ENCODE data around the gene TSPAN15. TPM values are rescaled to one million over a fixed set of nuclear protein-coding genes. Genes with fewer than 3 reads are reported as not detected.

Gene TSPAN15
- total RNA-seq, 1 experiment from 2014 or later, result 8.3 TPM

DNA sequence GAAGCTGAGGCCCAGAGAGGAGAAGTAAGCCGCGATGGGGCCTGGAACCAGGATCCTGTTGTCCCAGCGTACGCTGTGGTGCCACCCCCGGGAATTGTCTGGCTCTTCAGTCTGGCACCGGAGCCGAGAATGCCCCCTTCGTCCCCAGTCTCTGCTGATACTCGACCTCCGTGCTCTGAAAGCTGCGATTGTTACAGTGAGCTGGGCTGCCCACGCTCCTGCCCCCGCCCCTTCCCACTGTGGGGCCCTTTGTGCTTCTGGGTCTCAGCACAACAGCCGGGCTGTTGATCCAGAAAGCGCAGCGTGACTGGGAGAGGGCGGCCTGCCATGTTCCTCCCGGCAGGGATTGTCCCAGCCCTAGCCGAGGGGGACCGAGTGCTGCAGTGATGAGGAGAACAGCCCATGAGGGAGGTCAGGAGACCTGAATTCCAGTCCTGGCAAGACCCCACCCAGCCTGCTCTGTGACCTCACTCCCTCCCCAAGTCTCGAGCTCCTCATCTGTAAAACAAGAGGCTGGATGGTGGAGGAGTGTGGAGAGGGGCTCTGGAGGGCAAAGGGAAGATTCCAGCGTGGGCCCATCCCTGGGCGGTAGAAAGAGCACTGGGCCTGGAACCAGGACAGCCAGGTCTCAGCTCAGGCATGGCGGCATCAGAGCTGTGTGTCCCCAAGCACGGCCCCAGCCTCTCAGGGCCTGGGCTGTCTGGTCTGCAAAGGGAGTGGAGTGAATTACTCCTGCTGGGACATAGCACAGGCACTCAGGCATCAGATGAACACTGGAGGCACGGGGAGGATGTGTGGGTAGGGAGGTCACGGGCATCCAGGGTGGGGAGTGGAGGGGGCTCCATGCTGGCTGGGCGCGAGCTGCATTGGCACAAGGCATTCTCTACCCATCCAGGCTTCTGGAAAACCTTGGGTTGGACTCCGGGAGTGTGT is 43.6 kb downstream of the TSPAN15 start:
- ChIA-PET CTCF (interaction anchor here (1.3 to 1.6 kb wide), 2 partner anchors 12 to 86 kb away, joined by 4 to 6 read pairs; no protein-coding TSS in a partner anchor), POLR2A (no interaction called here)
- Mint-ChIP-seq H3K36me3 (peaks cover 3% of the 10 kb centered on the region; the same call in 1 of the 2 replicates), H3K4me1 (0 out of 2 replicates have a peak, but pooled peaks cover 4% of the 10 kb centered on the region), H3K27ac (no peak overlapping the region), H3K4me3 (no peak overlapping the region), H3K27me3 (ENCODE audit: low read depth) (no peaks in the 10 kb centered on the region), H3K9me3 (no peaks in the 10 kb centered on the region)
- TF ChIP-seq, protein P1, sequence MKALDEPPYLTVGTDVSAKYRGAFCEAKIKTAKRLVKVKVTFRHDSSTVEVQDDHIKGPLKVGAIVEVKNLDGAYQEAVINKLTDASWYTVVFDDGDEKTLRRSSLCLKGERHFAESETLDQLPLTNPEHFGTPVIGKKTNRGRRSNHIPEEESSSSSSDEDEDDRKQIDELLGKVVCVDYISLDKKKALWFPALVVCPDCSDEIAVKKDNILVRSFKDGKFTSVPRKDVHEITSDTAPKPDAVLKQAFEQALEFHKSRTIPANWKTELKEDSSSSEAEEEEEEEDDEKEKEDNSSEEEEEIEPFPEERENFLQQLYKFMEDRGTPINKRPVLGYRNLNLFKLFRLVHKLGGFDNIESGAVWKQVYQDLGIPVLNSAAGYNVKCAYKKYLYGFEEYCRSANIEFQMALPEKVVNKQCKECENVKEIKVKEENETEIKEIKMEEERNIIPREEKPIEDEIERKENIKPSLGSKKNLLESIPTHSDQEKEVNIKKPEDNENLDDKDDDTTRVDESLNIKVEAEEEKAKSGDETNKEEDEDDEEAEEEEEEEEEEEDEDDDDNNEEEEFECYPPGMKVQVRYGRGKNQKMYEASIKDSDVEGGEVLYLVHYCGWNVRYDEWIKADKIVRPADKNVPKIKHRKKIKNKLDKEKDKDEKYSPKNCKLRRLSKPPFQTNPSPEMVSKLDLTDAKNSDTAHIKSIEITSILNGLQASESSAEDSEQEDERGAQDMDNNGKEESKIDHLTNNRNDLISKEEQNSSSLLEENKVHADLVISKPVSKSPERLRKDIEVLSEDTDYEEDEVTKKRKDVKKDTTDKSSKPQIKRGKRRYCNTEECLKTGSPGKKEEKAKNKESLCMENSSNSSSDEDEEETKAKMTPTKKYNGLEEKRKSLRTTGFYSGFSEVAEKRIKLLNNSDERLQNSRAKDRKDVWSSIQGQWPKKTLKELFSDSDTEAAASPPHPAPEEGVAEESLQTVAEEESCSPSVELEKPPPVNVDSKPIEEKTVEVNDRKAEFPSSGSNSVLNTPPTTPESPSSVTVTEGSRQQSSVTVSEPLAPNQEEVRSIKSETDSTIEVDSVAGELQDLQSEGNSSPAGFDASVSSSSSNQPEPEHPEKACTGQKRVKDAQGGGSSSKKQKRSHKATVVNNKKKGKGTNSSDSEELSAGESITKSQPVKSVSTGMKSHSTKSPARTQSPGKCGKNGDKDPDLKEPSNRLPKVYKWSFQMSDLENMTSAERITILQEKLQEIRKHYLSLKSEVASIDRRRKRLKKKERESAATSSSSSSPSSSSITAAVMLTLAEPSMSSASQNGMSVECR (CRISPR knock-in tag; IDR thresholded peaks at IDR 0.05; ENCODE audit: borderline replicate concordance), result no peak
- TF ChIP-seq, protein P2, sequence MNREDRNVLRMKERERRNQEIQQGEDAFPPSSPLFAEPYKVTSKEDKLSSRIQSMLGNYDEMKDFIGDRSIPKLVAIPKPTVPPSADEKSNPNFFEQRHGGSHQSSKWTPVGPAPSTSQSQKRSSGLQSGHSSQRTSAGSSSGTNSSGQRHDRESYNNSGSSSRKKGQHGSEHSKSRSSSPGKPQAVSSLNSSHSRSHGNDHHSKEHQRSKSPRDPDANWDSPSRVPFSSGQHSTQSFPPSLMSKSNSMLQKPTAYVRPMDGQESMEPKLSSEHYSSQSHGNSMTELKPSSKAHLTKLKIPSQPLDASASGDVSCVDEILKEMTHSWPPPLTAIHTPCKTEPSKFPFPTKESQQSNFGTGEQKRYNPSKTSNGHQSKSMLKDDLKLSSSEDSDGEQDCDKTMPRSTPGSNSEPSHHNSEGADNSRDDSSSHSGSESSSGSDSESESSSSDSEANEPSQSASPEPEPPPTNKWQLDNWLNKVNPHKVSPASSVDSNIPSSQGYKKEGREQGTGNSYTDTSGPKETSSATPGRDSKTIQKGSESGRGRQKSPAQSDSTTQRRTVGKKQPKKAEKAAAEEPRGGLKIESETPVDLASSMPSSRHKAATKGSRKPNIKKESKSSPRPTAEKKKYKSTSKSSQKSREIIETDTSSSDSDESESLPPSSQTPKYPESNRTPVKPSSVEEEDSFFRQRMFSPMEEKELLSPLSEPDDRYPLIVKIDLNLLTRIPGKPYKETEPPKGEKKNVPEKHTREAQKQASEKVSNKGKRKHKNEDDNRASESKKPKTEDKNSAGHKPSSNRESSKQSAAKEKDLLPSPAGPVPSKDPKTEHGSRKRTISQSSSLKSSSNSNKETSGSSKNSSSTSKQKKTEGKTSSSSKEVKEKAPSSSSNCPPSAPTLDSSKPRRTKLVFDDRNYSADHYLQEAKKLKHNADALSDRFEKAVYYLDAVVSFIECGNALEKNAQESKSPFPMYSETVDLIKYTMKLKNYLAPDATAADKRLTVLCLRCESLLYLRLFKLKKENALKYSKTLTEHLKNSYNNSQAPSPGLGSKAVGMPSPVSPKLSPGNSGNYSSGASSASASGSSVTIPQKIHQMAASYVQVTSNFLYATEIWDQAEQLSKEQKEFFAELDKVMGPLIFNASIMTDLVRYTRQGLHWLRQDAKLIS (CRISPR knock-in tag; IDR thresholded peaks at IDR 0.05; ENCODE audit: borderline replicate concordance), result no peak
- no peak for TF ChIP-seq FOXJ3 (CRISPR knock-in tag; IDR thresholded peaks at IDR 0.05; ENCODE audit: borderline replicate concordance)
- TF ChIP-seq, protein P3, sequence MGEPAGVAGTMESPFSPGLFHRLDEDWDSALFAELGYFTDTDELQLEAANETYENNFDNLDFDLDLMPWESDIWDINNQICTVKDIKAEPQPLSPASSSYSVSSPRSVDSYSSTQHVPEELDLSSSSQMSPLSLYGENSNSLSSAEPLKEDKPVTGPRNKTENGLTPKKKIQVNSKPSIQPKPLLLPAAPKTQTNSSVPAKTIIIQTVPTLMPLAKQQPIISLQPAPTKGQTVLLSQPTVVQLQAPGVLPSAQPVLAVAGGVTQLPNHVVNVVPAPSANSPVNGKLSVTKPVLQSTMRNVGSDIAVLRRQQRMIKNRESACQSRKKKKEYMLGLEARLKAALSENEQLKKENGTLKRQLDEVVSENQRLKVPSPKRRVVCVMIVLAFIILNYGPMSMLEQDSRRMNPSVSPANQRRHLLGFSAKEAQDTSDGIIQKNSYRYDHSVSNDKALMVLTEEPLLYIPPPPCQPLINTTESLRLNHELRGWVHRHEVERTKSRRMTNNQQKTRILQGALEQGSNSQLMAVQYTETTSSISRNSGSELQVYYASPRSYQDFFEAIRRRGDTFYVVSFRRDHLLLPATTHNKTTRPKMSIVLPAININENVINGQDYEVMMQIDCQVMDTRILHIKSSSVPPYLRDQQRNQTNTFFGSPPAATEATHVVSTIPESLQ (CRISPR knock-in tag; IDR thresholded peaks at IDR 0.05), result no peak
- TF ChIP-seq, protein P4, sequence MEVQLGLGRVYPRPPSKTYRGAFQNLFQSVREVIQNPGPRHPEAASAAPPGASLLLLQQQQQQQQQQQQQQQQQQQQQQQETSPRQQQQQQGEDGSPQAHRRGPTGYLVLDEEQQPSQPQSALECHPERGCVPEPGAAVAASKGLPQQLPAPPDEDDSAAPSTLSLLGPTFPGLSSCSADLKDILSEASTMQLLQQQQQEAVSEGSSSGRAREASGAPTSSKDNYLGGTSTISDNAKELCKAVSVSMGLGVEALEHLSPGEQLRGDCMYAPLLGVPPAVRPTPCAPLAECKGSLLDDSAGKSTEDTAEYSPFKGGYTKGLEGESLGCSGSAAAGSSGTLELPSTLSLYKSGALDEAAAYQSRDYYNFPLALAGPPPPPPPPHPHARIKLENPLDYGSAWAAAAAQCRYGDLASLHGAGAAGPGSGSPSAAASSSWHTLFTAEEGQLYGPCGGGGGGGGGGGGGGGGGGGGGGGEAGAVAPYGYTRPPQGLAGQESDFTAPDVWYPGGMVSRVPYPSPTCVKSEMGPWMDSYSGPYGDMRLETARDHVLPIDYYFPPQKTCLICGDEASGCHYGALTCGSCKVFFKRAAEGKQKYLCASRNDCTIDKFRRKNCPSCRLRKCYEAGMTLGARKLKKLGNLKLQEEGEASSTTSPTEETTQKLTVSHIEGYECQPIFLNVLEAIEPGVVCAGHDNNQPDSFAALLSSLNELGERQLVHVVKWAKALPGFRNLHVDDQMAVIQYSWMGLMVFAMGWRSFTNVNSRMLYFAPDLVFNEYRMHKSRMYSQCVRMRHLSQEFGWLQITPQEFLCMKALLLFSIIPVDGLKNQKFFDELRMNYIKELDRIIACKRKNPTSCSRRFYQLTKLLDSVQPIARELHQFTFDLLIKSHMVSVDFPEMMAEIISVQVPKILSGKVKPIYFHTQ (CRISPR knock-in tag; IDR thresholded peaks at IDR 0.05), result no peak
- TF ChIP-seq ATF1 (CRISPR knock-in tag; IDR thresholded peaks at IDR 0.05), result no peak
- TF ChIP-seq NR3C1 (CRISPR knock-in tag; conservative IDR thresholded peaks at IDR 0.05; ENCODE audit: low read depth), result no peak
- TF ChIP-seq, protein P5, sequence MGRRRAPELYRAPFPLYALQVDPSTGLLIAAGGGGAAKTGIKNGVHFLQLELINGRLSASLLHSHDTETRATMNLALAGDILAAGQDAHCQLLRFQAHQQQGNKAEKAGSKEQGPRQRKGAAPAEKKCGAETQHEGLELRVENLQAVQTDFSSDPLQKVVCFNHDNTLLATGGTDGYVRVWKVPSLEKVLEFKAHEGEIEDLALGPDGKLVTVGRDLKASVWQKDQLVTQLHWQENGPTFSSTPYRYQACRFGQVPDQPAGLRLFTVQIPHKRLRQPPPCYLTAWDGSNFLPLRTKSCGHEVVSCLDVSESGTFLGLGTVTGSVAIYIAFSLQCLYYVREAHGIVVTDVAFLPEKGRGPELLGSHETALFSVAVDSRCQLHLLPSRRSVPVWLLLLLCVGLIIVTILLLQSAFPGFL (CRISPR knock-in tag; IDR thresholded peaks at IDR 0.05; ENCODE audit: borderline replicate concordance), result no peak
- no peak for TF ChIP-seq PRRX2 (CRISPR knock-in tag; IDR thresholded peaks at IDR 0.05)
- no peak for DNase-seq (ENCODE audit: low spot score)
- ATAC-seq, result no peak; the same call in 1 of the 2 replicates

Data from WTC11 (cell line).